IPS-NIHi7 (cell line): ENCODE results near the gene CCDC180.
"Not testable (repeated sequence)": the region's sequence is repeated elsewhere in the genome, so short reads cannot be mapped to it uniquely, and the experiment has no call there.

ENCODE experiments used
- DNase-seq: peaks from one replicate; pipeline ENCODE4 v3.0.0; 2012; ENCODE audit warnings: mixed read lengths; ENCODE audit errors: extremely low spot score

Gene CCDC180

GRCh38 chr9:97311798-97312500 is 4.5 kb downstream of the CCDC180 start:
- DNase-seq, result no peak

- no peak for DNase-seq
These were observed 5.1 kb downstream of the CCDC180 start for GRCh38 chr9:97312556-97312955.

GRCh38 chr9:97313243-97313642 is 5.8 kb downstream of the CCDC180 start:
- no peak for DNase-seq

- DNase-seq, result no peak
These were observed 6.3 kb downstream of the CCDC180 start for GRCh38 chr9:97313746-97314145.

GRCh38 chr9:97314503-97314902 is 7.0 kb downstream of the CCDC180 start:
- no peak for DNase-seq

- DNase-seq, result no peak
These were observed 8.1 kb downstream of the CCDC180 start for GRCh38 chr9:97315550-97315949.

GRCh38 chr9:97316904-97317303 is 9.4 kb downstream of the CCDC180 start:
- DNase-seq, result no peak

GRCh38 chr9:97318433-97318832 is 11.0 kb downstream of the CCDC180 start:
- DNase-seq, result no peak

GRCh38 chr9:97319395-97319794 is 11.9 kb downstream of the CCDC180 start:
- no peak for DNase-seq

- no peak for DNase-seq
These were observed 12.7 kb downstream of the CCDC180 start for GRCh38 chr9:97320080-97320642.

GRCh38 chr9:97321251-97321650 is 13.8 kb downstream of the CCDC180 start:
- DNase-seq, result no peak

GRCh38 chr9:97321691-97322090 is 14.2 kb downstream of the CCDC180 start:
- no peak for DNase-seq

GRCh38 chr9:97322105-97322504 is 14.6 kb downstream of the CCDC180 start:
- DNase-seq, result no peak

- DNase-seq, result no peak
These were observed 17.5 kb downstream of the CCDC180 start for GRCh38 chr9:97324954-97325353.

GRCh38 chr9:97327562-97327961 is 20.1 kb downstream of the CCDC180 start:
- DNase-seq, result no peak

- no peak for DNase-seq
These were observed 25.5 kb downstream of the CCDC180 start for GRCh38 chr9:97332993-97333392.

GRCh38 chr9:97335622-97336021 is 28.2 kb downstream of the CCDC180 start:
- DNase-seq, result not testable (repeated sequence)

GRCh38 chr9:97348871-97349270 is 41.4 kb downstream of the CCDC180 start:
- DNase-seq, result no peak

- no peak for DNase-seq
These were observed 41.9 kb downstream of the CCDC180 start for GRCh38 chr9:97349400-97349799.

- DNase-seq, result no peak
These were observed 47.2 kb downstream of the CCDC180 start for GRCh38 chr9:97354637-97355036.

- DNase-seq, result no peak
These were observed 49.6 kb downstream of the CCDC180 start for GRCh38 chr9:97357056-97357455.
